SKM-1 treated with dmso at 0.1 percent for 144 hours (cell line): ENCODE data around the gene BCAR3.

Experiments used
- DNase-seq: peaks from one replicate; lab custom pipeline; 2025; ENCODE audit not compliant: unreplicated experiment; lab: John Stamatoyannopoulos, UW

BCAR3 gene

GRCh38 chr1:93640656-93641440 is 40.8 kb downstream of the BCAR3 start:
- no peak for DNase-seq

GRCh38 chr1:93638981-93639380 is 42.7 kb downstream of the BCAR3 start:
- DNase-seq = no peak

DNA sequence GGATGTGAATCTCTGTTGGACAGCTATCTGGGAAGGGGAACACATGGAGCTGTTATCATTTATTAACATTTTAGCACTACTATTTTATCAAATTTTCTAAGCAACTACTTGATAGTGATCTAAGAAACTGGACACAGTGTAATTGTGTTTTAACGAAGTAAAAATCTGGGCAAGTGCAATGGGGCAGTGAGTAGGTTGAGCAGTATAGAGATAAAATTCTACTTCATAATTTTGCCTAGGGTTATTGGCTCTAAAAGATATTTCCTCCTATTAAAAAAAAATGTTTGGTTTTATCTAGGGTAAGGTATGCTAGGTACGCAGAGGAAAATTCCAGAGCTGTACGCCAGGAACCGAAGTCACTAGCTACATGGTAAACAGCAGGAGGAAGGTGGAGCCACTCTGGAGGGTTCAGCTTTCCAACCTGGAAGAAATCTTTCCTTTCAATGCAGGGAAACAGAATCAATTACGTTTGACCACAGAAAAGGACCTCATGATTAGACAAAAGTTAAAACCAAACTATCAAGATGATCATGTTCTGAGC is 43.3 kb downstream of the BCAR3 start:
- DNase-seq = no peak

GRCh38 chr1:93636712-93637111 is 44.9 kb downstream of the BCAR3 start:
- no peak for DNase-seq

GRCh38 chr1:93635614-93636543 is 45.8 kb downstream of the BCAR3 start:
- DNase-seq = no peak

DNA sequence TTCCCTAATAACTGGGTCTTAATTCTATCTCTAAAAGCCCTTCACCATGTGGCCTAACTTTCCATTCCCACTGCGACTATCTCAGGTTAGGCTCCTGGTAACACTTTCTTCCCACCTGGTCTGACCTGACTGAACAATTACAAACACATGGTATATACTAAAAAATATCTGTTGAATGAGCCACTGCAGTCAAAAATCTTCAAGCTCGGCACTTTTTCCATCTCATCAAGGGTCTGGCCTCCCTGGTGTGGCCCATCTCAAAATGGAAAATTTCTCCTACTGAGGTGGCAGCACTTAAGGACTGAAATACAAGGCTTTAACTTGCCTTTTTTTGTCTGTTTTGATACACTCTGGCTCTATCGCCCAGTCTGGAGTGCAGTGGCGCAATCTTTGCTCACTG is 48.3 kb downstream of the BCAR3 start:
- DNase-seq = no peak

GRCh38 chr1:93631626-93632365 is 49.8 kb downstream of the BCAR3 start:
- DNase-seq = no peak

DNA sequence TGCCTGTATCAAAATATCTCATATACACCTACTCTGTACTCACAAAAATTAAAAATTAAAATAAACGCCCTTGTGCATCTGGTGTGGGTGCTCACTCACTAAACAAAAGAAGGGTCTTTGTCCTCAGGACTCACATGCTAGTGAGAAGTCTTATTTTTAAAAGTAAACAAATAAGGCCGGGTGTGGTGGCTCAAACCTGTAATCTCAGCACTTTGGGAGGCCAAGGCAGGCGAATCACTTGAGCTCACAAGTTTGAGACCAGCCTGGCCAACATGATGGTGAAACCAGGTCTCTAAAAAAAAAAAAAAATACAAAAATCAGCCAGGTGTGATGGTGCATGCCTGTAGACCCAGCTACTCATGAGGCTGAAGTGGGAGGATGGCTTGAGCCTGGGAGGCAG is 51.5 kb downstream of the BCAR3 start:
- no peak for DNase-seq

DNA sequence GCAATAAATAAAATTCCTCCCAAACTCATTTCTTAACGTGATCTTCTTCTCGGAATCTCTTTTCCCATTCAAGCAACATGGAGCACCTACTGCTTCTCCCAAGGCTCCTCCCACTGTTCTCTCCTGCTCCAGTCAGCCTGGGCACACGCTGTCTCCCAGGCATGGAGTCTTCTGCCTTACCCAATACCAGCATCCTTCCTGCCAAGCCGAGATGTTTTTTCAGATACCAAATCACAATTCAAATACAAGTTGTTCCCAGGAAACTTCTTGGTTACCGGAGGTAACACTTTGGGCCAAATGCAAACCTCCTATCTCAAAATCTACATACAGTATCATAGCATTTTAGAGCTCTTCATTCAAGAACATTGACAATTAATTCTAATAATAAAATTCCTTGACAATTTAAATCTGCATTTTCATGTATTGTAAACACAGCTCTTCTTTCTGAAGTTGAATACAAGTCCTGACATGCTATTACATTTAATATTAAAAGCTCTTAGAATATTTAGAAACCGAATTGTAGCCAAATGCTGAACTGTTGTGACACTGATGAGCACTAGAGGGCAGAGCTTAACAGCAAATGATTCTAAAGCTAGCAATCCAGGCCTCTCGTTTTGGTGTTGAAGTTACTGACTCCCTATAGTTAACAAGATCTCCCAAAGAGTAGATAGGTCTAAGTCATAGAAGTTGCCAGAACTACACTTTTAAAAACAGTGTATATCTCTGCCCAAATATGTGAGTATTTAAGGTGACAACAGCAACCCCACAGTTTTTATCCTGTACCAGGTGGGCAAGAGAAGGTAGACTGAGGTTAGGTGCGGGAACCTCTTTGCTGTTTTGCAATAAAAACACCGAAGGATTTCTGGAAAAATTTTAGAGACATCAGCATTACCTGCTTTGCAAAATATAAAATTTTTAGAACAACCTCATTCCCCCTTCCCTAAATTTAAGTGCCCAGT is 52.3 kb downstream of the BCAR3 start:
- DNase-seq = peak; percentile 77

GRCh38 chr1:93628681-93629080 is 53.0 kb downstream of the BCAR3 start:
- no peak for DNase-seq

- no peak for DNase-seq
These were observed 55.9 kb downstream of the BCAR3 start for GRCh38 chr1:93625582-93626327.

- DNase-seq = no peak
These were observed 57.8 kb downstream of the BCAR3 start for GRCh38 chr1:93623875-93624274.

DNA sequence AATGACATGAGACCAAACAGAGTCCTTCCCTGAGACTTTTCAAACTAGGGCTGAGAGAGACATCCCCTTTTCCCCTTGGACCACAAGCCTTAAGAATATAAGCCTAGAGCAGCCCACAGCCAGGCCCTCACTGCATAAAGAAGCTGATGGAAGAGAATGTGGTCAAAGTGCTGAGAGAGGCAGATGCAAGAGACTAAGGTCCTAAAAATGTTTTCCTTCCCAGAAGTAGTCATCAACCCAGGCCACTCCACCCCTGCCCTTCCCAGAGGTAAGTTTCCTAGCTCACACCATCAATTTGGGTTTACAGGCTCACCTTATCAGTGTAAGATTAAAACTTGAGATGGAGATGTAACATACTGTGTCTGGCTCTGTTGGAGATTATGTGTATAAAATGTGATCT is 58.2 kb downstream of the BCAR3 start:
- DNase-seq = no peak

DNA sequence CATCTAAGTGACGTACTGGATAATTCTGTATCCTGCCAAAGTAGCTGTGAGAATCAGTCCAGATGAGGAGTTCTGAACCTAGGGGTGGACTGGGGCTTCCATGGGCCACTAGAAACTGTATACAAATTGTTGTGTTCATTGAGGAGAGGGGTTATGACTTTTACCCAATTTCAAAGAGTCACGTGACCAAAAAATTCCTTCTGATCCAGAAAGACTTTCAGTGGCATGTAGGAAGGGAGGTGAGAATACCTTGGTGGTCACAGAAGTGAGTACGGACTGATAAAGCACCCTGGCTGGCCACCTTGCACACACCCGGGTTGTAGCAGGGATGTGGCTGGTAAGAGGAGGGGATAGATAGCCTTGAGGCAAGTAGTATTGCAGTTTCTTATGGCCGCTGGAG is 60.4 kb downstream of the BCAR3 start:
- DNase-seq = no peak

GRCh38 chr1:93620841-93621210 is 60.8 kb downstream of the BCAR3 start:
- DNase-seq = no peak

DNA sequence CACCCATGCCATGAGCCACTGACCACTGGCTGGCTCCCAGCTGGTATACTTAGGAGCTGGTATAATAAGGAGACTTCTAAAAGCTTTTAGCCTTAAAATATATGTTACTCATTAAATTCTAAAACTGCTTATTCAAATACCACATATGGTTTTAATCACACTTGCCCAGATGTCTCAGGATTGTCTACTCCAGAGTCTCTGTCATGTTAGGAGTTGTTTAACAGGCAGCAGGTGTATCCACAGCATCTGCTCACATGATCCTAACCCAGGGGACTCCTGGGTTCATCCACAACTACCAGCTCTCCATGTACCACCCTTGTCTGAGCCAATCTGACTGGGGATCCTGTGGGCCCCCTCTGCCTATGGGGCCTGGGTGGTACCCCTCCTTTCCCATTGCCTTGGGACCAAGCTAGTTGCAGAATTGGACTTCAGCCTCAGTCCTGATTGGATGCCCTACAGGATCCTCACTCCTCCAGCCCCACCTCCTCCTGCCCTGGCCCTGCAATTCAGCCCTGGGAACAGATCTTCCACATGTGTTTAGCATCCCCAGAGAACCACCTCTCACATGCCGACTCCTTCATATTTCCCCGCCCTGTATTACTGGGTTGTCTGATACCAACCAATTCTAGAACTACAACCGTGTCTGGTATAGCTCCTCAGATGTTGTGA is 61.3 kb downstream of the BCAR3 start:
- no peak for DNase-seq

DNA sequence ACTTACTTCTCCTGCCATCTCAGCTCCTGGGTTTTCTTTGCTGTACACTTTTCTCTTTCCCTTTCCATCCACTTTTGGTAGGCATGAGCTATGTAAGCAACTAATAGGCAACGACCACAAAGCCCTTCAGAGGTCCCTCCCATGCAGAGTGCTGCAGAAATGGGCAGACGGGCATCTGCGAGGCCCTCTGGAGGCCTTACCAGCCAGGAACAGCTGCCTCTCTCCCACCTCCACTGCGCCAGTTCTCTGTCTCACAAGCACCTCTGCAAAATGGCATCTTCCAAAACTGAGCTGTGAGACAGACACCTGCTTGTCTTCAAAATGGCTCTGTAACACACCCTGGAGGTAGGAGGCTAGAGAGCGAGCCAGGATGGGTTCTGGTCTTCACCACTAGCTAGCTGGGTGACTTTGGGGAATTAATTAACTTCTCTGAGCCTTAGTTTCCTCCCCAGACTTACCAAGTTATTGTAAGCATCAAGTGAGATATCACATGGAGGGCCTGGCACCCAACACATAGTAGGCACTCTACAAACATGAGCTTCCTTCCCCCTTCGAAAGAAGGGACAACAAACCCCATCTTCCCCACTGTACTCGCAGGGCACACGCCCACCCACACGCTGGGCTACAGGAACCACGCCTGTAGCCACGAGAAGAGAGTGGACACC is 62.0 kb downstream of the BCAR3 start:
- no peak for DNase-seq
